Gastrocnemius medialis (tissue), 4 donors: Measurements from ENCODE around the gene LRFN2.

Experiments
- POLR2A ChIP-seq, 2 donors: fragments of 450-650 bp; IDR thresholded peaks; one replicate each; pipeline ENCODE4 v1.6.1; 2017; ENCODE audit warnings: antibody characterized with exemption in 2 of 2, mild to moderate bottlenecking in 2 of 2, moderate library complexity in 2 of 2
- TF ChIP-seq, protein P1 (sequence below), 5 experiments: fragments of 450-650 bp in 3 of 5; fragments of 200-600 bp in 2 of 5; sonication (generic) in 2 of 5; IDR thresholded peaks in 4 of 5; conservative IDR thresholded peaks in 1 of 5; 1 replicate in 4 of 5; 2 replicates in 1 of 5; pipeline ENCODE4 v1.5.1; 2016 to 2019; ENCODE audit warnings: antibody characterized with exemption in 5 of 5, mild to moderate bottlenecking in 3 of 5, moderate library complexity in 3 of 5

DNA sequence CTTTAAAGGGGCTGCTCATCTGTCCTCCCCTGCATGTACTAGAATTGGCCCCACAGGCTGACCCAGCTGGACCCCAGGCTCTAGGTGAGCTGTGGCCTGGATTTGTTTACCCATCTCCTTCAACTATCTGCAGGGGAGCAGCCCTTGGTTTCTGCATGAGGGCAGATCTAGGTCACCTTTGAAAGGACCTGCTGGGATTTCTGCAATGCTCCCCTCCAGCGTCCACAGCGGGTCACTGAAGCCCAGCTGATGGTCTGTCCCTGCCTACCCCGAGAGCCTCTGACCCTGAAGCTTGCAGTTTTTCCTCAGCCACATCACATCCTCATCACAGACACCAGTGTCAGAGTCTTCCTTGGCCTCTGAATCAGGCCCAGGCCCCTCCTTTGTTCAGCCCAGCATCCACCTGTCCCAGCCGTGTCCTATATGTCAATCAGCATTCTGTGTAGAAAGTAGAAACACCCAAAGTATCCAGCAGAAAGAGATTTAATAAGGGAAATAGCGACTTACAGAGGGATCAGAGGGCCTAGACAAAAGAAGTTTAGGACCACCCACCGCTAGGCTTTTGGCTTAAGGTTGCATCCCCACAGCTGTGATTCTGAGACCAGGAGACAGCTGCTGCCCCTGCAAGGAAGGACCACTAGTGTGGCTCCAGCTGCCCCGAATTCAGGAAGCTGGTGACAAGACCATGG, 243.1 kb downstream of the LRFN2 start:
- TF ChIP-seq, protein P1, sequence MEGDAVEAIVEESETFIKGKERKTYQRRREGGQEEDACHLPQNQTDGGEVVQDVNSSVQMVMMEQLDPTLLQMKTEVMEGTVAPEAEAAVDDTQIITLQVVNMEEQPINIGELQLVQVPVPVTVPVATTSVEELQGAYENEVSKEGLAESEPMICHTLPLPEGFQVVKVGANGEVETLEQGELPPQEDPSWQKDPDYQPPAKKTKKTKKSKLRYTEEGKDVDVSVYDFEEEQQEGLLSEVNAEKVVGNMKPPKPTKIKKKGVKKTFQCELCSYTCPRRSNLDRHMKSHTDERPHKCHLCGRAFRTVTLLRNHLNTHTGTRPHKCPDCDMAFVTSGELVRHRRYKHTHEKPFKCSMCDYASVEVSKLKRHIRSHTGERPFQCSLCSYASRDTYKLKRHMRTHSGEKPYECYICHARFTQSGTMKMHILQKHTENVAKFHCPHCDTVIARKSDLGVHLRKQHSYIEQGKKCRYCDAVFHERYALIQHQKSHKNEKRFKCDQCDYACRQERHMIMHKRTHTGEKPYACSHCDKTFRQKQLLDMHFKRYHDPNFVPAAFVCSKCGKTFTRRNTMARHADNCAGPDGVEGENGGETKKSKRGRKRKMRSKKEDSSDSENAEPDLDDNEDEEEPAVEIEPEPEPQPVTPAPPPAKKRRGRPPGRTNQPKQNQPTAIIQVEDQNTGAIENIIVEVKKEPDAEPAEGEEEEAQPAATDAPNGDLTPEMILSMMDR (IDR thresholded peaks at IDR 0.05 in 4 of 5, conservative IDR thresholded peaks at IDR 0.05 in 1 of 5), result no peak
- no peak for TF ChIP-seq POLR2A (IDR thresholded peaks at IDR 0.05)
